HepG2 (cell line): ENCODE results near the gene EMC9. TPM values are rescaled to one million over a fixed set of nuclear protein-coding genes. Genes with fewer than 3 reads are reported as not detected.

Experiments
- BCLAF1 ChIP-seq: fragments of 450-650 bp; IDR thresholded peaks from 2 replicates; pipeline ENCODE4 v1.6.1; 2017; ENCODE audit warnings: mild to moderate bottlenecking
- CBX1 ChIP-seq: IDR thresholded peaks from one replicate; pipeline ENCODE4 v1.6.1; 2016; ENCODE audit warnings: antibody characterized with exemption, low read depth
- CSRNP1 ChIP-seq: sonication (generic); formaldehyde crosslinking; IDR thresholded peaks from 2 replicates; pipeline ENCODE4 v1.8.1; 2023; ENCODE audit warnings: mild to moderate bottlenecking, missing genetic modification reagents
- GABPA ChIP-seq, 2 experiments: IDR thresholded peaks; 2 replicates each; pipeline ENCODE4 v1.6.1; 2011 to 2016; ENCODE audit warnings: low read depth in 2 of 2, low read length in 1 of 2, missing biosample characterization in 1 of 2, missing genetic modification characterization in 1 of 2
- GRHL1 ChIP-seq: sonication (generic); formaldehyde crosslinking; conservative IDR thresholded peaks from 2 replicates; pipeline ENCODE4 v1.8.0; 2022; ENCODE audit warnings: missing genetic modification reagents
- ISL2 ChIP-seq: sonication (generic); formaldehyde crosslinking; IDR thresholded peaks from 2 replicates; pipeline ENCODE4 v1.5.0; 2020; ENCODE audit warnings: missing genetic modification reagents
- MLLT10 ChIP-seq: sonication (generic); formaldehyde crosslinking; IDR thresholded peaks from 2 replicates; pipeline ENCODE4 v1.4.0; 2020; ENCODE audit warnings: missing genetic modification reagents
- NFRKB ChIP-seq: fragments of 450-650 bp; IDR thresholded peaks from 2 replicates; pipeline ENCODE4 v1.6.1; 2017
- PBX2 ChIP-seq: IDR thresholded peaks from 2 replicates; pipeline ENCODE4 v1.6.1; 2016; ENCODE audit warnings: control low read depth
- PRPF4 ChIP-seq: fragments of 200-400 bp; formaldehyde crosslinking; IDR thresholded peaks from 2 replicates; pipeline ENCODE4 v1.6.1; 2016; ENCODE audit warnings: low read length, low read depth; ENCODE audit not compliant: poor library complexity, severe bottlenecking
- TIGD3 ChIP-seq: sonication (generic); formaldehyde crosslinking; IDR thresholded peaks from 2 replicates; pipeline ENCODE4 v1.5.1; 2020; ENCODE audit warnings: mild to moderate bottlenecking, missing genetic modification reagents, borderline replicate concordance
- ZNF280D ChIP-seq: sonication (generic); formaldehyde crosslinking; IDR thresholded peaks from 2 replicates; pipeline ENCODE4 v1.5.1; 2020; ENCODE audit warnings: mild to moderate bottlenecking, missing genetic modification reagents
- ZNF30 ChIP-seq: sonication (generic); formaldehyde crosslinking; IDR thresholded peaks from 2 replicates; pipeline ENCODE4 v1.5.0; 2020; ENCODE audit warnings: mild to moderate bottlenecking, missing genetic modification reagents
- ZNF549 ChIP-seq: sonication (generic); formaldehyde crosslinking; IDR thresholded peaks from 2 replicates; pipeline ENCODE4 v1.5.0; 2020; ENCODE audit warnings: missing genetic modification reagents
- ZNF7 ChIP-seq: IDR thresholded peaks from 2 replicates; pipeline ENCODE4 v1.6.1; 2016; ENCODE audit warnings: missing biosample characterization, missing genetic modification reagents
- ZSCAN12 ChIP-seq: sonication (generic); formaldehyde crosslinking; IDR thresholded peaks from 2 replicates; pipeline ENCODE4 v1.9.0; 2021; ENCODE audit warnings: mild to moderate bottlenecking, missing genetic modification reagents
- polyA plus RNA-seq, 8 experiments: library from polyadenylated mRNA; depleted of rRNA in 3 of 8; stranded (reverse) in 7 of 8; unstranded in 1 of 8; fragments of >200 nt; fragmentation: Illumina TruSeq in 4 of 8; extraction: Trizol in 4 of 8; gene quantifications; 2 replicates each; pipeline versions ENCODE4 v1.2.1 to v1.2.3, GENCODE V29; 2011 to 2016; ENCODE audit warnings: low read depth in 4 of 8, missing spikeins in 1 of 8, mixed read lengths in 1 of 8; ENCODE audit not compliant: insufficient read depth in 1 of 8
- total RNA-seq, 5 experiments: library from RNA; depleted of rRNA; stranded (reverse); fragments of >200 nt; fragmentation: Illumina TruSeq; extraction: Trizol; gene quantifications; 2 replicates each; pipeline ENCODE4 v1.2.3, GENCODE V29; 2016; ENCODE audit warnings: low read depth in 1 of 5

The EMC9 gene
- total and polyA plus RNA-seq, 2 of the 13 experiments (the other 11 are each of a cell fraction or from before 2014, with no cell fraction given) = 60.5 to 78.7 TPM

GRCh38 chr14:24160850-24161804 lies 19.7 kb upstream of the EMC9 start, which contains the start of gene IRF9 (continued):
- TF ChIP-seq CSRNP1 (CRISPR knock-in tag) = peak; percentile 88
- no peak for TF ChIP-seq ZNF30 (CRISPR knock-in tag)
- peak; percentile 80; the same call in 1 of the 2 replicates for TF ChIP-seq TIGD3
- peak; percentile 95 for TF ChIP-seq ISL2 (CRISPR knock-in tag)
- no peak for TF ChIP-seq ZNF549 (CRISPR knock-in tag)
- TF ChIP-seq GRHL1 (CRISPR knock-in tag) = no peak
- TF ChIP-seq PBX2 (CRISPR knock-in tag) = peak; percentile 69
- TF ChIP-seq GABPA (IDR thresholded peaks at IDR 0.05; ENCODE audit: low read depth, low read length) = no peak
- peak; percentile 84 for TF ChIP-seq GABPA (CRISPR knock-in tag; IDR thresholded peaks at IDR 0.05; ENCODE audit: low read depth)
- no peak for TF ChIP-seq MLLT10
- TF ChIP-seq PRPF4 = peak; percentile 24
- TF ChIP-seq NFRKB = no peak
- TF ChIP-seq ZSCAN12 = 0 out of 2 replicates have a peak, but pooled peaks have one; percentile 54
- TF ChIP-seq ZNF280D (CRISPR knock-in tag) = peak; percentile 97
- peak; percentile 95 for TF ChIP-seq CBX1
- TF ChIP-seq ZNF7 (CRISPR knock-in tag) = peak; percentile 91
- no peak for TF ChIP-seq BCLAF1
